ENCODE data around the gene LRIG3.

LRIG3 gene

DNA sequence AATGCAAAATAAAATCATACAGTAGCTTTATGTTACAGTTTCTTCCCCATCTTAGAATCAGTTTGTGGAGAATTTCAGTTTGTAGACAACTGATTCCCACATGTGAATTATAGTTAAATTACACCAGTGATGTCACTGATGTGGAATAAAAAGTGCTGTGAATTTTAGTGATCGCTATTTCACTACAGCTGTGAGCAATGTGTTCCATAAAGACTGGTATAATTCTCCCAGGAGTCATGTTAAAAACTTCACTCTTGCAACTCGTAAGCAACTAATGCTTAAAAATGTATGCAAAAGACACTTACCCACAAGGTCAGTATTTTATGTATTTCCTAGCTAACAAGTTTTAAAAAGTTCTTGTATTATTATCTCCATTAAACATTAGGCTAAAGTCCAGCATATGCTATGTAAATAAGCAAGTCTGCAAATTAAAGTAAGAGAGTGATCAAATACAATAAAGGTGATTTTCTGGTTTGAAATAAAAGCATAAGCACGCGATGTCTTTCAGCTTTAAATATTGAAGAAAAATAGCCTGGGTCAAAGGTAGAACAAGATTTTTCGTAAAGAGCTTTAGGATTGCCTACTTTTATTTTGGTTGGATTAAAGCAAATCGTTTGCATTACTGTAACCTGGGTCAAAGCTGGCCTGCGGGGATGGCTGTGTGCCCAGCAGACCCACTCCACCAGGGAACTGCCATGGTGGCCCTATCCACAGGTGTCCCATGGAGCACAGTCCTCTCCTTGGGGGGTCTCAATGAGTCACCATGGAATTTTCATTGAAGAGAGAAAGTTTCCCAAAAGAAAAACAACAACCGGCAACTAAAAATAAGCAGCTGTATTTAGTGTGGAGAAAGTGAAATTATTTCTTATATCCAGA is 12.7 kb upstream of the LRIG3 start:
- DNase-seq (ENCODE audit: low spot score), result no peak

DNA sequence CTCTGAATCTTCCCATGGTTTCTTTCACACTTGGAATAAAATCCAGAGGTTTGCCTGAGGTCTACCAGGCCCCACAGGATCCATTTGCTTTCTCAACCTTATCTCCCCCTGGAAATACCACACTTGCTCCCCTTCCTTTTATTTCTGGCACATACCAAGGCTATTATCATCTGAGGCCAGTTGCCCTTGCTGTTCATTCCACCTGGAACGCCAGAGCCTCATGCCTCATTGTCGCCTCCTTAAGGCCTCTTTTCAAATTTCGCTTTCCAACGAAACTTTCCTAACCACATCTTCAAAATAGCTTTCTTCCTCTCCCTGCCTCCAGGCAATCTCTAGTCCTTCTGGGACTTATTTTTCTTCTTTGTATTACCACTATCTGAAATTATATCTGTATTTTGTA is 11.2 kb upstream of the LRIG3 start:
- no peak for DNase-seq (ENCODE audit: low spot score)

DNA sequence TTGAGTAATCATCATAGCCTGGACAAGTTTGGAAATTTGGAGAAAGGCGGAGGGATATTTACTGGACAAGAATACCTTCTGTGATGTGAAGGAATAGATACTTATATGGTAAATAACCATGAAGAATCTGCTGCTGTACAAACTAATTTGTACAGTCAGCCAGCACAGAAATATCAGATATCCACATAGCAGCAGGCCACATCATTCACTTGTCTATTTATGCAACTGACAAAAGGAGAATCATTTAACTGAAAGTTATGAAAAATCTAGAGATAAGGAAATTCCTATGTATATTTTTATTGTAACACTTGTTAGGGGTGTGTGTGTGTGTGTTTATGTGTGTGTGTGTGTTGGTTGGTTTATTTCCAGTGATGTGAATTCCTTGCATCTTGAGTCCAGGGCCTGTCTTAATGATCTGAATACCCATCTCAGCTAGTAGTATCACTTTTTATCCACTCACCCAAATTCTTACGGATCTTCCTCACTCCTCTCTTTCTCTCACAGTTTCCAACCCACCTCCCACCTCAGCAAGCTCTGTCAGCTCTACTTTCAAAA is 10.5 kb upstream of the LRIG3 start:
- DNase-seq (ENCODE audit: low spot score), result no peak

DNA sequence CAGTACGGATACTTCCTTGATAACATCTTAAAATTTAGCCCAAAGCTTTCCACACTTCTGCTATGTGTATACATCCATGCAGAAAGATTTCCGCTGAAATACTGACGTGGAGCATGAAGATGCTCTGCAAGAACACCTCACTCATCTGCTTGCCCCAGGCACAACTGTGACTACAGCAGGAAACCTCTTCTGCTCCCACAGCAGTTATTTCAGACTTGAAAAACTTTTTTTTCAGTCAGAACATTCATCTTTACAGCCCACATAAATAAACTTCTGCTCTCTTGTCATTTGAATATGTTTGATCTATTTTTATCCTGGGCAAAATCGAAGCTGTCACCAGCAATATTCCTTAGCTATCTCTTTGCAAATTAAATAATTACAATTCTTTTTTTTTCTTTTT is 6.8 kb upstream of the LRIG3 start:
- no peak for DNase-seq (ENCODE audit: low spot score)

DNA sequence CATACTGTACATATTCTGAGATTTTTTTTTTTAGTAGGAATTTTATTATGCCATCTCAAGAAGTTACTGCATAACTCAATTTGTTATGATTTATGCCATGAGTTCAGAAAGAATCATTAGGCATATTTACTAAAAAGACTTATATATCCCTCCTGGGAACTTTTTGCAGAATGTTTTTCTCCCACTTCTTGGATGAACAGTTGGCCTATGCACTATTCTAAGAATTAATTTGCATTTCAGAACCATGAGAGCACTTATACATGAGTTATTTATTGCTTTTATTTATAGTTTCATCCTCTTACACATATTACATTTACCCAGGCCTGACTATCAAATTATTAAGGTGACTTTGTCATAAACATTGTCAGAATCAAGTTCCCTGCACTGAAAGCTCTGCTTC is 6.3 kb upstream of the LRIG3 start:
- DNase-seq (ENCODE audit: low spot score), result no peak

DNA sequence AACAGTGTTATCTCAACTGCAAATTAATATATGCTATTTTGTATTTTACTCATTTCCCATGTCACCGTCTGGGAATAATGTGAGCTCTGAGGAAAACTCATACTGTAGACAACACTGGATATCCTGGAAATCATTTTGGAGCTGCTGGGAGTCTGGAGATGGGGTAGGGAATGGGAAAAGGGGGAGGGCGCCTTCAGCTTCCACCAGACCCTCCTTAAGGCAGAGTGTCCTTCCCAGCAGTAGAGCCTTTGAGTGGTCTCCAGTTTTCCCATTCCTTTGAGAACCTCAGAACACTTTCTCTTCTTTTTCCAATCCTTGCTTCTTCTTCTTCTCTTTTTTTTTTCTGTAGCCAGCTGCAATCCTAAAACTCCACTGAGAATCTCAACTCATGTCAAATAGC is 5.4 kb upstream of the LRIG3 start:
- no peak for DNase-seq (ENCODE audit: low spot score)

DNA sequence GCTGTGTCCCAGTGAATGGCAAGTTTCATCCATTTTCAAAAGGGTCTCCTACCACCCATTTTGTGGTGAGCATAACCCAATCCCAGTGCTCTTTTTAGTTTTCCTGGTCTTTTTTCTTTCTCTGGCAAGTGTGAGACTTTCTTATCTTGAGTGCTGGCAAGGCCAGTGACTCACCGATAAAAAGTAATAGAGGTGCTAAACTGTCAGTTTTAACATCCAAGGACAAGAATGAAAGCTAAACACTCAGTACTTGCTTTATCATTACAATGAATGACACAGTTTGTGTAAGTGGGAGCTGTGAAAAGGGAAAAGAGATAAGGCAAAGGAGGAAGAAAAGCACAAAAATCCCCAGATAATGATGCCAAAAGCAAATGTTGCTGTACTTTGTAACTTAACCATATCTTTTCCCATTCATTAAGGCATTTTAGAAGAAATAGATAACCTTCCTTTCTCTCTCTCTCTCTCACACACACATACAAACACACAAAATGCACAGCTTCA is 4.9 kb upstream of the LRIG3 start:
- no peak for DNase-seq (ENCODE audit: low spot score)

DNA sequence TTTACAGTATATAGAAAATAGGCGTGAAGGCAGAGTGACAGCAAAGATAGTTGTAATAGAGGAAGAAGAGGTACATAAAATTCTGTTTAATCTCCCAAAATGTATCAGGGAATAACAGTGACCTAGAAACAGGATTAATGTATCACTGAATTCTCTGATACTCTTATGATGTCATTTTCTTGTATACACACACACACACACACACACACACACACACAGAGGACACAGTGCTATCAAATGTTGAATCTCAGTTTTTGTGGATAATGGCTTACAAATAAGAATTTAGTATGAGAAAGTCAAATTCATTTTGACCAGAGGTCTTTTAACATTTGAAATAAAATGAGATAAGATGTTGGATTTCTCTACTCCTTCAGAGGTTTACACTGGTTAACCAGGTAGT is 4.3 kb upstream of the LRIG3 start:
- no peak for DNase-seq (ENCODE audit: low spot score)

DNA sequence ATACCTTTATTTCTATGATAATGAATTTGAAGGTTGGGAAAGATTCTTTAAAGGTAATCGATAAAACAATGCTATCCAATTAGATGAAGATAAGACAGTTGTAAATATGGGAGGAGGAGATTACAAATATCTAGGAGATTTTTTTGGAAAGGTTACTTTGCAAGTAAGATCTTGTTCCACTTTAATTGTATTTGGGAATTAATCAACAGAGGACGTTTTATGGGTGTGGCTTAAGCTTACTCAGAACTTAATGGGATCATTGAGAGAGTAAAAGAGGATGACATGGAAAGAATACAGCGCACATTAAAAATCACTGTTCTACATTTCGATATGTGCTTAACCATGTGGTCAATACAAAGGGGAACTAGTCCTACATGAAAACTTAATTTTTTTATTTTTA is 3.5 kb upstream of the LRIG3 start:
- DNase-seq (ENCODE audit: low spot score), result no peak

DNA sequence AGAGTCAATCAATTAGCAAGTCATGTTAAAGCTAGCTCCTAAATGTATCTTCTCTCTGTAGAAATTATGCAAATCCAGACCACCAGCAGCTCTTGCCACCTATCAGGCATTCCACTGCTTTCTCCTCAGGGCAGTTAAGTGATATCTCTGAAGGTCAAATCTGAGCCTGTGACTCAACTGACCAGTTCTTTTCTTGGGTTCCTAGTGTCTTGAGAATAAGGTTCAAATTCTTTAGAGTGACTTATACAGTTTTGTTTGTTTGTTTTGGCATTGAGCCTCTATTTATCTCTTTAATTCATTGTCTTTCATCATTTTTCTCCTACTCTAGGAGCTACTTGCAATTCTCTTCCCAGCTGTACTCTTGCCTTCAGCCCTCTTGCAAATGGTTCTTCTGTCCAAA is 2.5 kb upstream of the LRIG3 start:
- DNase-seq (ENCODE audit: low spot score), result no peak

DNA sequence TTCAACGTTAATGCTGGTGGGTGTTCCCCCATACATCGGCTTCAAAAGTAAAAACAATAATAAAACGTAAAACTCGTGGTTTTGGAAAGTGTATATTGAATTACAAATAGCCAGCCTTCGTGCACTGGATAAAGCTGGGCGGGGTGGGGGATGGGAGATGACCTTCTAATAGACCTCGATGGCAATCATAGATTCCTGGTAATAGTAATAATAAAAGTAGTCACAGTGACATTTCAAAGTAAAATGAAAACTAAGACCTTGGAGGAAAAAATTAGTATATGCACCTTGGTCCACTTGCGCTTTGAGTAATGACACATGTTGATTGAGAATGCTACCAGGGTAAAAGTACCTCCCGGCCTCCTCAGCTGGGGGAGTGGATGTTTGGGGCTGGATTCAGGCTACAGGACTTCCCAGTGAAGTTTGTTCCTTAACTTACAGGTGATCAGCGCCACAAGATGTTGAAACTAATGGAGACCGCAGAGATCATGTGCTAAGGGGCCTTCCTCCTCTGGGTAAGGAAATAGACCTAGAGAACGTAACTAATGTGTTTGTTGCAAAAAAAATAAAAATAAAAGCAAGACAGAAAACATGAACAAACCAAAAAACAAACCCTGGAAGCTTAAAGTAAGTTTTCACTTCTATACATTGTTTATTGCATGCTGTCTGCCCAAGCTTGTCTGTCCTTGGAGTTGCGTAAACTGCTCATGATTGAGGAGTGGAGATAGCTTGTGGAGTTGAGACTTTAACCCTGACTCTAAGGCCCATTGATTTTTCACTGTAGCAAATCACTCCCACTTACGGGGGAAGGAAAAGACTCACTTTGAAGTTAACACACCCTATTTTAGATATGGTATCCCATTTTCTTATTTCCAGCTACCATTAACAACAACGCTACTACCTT is 907 bp upstream of the LRIG3 start:
- no peak for DNase-seq (ENCODE audit: low spot score)

DNA sequence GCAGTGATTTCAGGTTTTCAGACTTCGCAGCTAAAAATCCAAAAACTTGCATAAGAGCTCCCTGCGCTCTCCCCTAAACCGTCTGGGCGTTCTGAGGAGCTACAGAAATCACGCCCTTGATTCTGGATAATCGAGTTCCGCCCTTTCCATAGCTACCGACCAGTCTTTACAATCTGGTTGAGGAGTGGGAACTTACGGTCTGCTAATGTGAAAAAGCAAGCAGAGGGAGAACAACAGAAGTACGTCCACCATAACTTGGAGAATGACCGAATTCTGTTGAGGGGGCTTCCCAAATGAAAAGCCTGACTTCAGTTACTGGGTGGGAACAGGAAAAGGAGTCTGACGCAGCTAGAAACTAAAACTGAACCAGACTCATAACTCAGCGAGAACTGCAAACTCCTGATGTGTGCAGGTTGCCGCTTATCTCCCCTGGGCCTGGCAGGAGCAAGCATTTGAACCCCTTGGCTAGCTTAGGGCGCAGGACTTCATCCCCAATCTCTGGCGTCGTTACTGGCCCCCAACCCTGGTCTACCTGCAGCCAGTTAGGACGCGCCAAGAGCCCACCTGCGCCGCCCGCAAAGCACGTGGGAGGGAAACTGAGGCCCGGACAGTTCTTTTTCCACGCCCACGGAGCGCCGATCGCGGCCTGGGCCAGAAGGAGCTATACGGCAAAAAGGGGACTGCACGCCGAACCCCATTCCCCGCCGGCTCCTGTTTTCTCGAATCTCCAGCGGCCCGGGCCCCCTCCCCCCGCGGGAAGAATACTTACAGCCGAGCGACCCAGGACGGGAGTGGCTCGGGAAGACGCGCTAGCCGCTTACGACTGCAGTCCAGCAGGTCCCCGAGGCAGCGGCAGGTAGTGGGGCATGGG is 838 bp downstream of the LRIG3 start:
- DNase-seq (ENCODE audit: low spot score), result peak; percentile 77

DNA sequence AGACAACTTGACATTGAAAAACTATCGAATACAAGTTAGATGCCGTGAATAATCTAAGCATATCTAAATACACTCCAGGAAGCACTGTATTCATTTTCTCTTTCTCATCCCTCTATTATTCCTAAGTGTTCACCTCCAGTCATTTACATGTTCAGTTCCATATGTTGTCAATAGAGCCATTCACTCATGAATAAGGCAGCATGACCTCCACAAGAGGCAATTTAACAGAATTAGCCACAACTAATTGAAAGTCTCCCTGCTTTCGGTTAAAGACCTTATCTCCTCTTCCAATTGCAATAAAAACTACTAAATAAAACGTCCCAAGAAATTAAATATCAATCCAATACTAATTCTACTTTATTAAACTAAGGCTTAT is 1.8 kb downstream of the LRIG3 start:
- DNase-seq (ENCODE audit: low spot score), result no peak

DNA sequence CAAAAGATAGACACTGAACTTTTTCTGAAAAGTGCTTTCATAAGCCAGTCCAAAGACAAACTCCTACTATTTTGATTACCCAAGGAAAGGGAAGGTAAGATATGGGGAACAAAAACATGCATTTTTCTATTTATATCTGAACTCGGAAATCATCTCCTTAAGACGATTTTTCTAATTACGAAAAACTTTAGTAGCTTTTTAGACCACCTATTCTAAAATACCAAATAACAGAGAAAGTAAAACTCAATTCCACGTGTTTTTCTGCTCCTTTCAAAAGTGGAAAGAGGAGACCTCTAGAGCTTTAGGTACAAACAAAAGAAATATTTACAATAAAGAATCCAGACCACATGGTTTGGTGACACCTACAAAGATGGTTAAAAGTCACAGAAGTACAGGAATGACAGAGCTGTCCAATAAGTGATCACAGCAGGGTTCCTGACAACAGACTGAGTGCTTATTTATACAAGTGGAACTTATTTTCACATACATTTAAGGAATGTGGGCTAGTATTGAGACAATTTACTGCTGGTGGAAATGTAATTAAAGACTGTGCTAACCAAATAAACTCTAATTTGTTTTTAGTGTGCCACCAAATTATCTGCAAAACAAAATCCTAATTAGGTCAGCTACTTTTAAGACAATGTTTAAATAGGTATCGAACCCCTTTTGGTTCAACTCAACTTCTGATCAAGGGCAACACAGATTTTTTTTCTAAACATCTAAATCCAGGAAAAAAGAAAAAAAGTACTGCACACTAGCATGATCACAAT is 2.4 kb downstream of the LRIG3 start:
- DNase-seq (ENCODE audit: low spot score), result no peak

DNA sequence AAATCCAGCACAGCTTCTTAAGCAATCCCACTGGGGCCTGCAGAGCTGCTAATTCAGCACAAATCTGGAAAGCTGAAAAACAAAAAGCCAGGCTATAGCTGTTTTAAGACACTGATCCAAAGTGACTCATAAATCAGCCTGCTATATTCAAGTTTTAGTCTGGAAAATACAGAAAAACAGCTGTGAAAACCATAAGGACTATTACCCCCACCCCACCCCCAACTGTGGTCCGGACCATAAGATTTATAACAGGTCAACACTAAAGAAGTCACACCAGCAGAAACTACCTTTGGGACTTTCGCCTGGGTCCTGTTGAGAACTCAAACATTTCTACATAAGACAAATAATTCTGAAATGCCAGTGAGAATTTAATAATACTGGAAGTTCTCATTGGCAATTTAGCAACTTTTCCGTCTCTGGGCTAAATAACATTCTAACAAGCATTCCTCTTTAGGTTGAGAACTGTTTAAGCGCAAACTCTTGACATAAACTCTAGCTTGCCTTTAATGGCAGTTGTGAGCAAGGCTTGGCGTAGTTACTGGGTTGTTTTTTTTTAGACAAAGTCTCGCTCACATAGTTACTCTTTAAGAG is 3.3 kb downstream of the LRIG3 start:
- peak; percentile 76 for DNase-seq (ENCODE audit: low spot score)

DNA sequence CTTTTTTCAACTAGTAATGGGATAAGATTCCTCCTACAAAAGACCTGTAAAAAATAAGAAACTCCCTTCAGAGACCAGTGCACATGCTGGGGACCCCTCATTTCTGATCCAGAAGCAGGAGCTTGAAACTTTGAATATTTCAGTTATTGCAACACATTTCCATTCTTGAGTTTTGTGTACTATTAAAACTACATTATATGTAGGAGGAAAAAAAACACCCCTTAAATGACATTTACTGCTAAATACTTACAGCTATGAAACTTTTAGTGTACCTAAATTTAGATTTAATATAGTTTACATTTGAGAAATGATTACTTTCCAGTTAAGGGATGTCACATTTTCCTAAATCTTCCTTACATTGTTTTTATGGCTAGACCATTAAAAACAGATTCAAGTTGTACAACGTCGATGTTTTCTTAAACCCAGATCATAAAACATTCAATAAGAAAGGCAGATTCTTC is 4.1 kb downstream of the LRIG3 start:
- no peak for DNase-seq (ENCODE audit: low spot score)

DNA sequence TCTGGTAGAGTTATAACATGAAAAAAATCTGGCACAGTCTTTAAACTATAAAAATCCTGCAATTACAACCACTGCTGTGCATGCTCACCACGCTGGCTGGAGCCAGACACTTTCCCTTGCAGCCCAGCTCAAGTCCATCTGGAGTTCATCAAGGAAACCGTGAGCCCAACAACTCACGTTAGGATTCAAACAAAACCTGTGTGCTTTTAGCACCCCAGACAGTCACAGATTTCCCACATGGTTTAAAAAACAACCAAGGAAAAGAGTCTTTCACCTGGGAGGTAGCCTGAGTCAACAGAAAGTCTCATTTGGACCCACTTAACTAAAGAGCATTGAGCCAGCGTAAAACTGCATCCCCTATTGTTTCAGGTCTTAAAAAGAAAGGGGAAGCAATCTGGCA is 4.7 kb downstream of the LRIG3 start:
- peak; percentile 84 for DNase-seq (ENCODE audit: low spot score)

DNA sequence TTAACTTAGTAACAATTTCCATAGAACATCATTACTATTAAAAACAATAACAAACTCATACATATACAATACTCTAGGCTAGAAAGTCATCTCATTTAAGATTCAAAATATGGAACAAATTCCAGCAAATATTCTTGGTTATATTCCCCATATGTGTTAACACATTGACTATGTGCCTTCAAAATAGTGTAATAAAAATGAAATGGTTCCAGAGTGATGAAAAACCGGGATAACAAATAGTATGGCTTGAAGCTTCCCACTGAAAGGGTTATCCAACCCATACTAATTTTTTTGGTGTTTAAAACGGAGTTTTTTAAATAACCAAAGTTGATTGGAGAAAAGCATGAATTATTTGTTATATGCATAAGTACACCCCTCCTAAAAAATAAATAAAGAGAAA is 5.3 kb downstream of the LRIG3 start:
- no peak for DNase-seq (ENCODE audit: low spot score)

DNA sequence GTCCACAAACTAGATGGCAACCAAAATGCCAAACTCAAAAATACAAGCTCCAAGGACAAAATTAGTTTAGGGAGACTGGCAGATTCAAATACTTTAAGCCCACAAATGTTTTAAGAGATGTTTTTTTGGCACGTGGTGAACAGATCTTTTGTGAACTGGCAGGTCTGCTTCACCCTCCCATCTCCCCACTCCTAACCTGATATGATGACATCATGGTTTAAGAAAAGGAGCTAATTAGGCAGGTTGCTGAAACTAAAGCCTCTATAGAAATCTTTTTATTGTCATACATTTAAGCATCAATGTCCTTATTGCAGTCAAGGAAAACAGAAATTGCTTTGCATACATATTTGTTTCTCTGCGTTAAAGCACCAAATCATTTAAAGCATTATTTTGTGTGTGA is 5.8 kb downstream of the LRIG3 start:
- no peak for DNase-seq (ENCODE audit: low spot score)

DNA sequence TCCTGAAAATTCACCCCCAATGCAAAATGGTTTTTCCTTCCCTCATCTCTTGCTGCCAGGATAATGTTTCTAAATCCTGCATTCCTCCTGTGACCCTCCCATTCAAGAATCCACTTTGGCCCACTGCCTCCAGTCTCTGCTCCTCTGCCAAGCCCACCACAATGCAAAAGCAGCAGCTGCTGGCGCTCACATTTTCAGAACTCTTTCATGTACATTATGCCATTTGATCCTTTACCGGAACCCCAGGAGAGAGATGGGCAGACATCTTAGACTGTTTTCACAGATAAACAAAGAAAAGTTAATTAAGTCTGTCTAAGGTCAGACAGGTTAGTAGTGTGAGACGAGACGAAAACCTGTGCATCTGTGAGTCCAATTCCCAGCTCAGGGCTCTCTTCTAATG is 12.9 kb downstream of the LRIG3 start:
- no peak for DNase-seq (ENCODE audit: low spot score)

DNA sequence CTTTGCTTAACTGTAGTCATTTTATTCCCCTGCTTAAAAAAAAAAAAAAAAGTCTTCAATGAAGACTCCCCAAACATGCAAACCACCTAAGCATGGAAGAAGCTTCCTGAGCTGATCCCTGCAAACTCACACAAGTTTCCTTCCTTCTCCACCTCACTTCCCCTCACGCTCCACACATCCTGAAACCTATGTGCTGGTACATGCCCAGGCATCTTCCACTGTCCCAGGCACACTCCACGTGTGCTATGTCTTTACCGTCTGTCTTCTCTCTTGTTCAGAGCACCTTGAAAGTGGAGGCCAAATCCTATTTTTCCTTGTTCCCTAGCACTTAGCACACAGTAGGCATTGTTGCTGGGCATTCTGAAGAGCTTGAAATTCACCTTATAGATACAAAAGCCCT is 13.4 kb downstream of the LRIG3 start:
- no peak for DNase-seq (ENCODE audit: low spot score)
